Renal cortex interstitium (tissue), 11 donors: ENCODE data around the gene KIFBP. TPM values are rescaled to one million over a fixed set of nuclear protein-coding genes. Genes with fewer than 3 reads are reported as not detected.
A peak's percentile ranks its signal among the peaks of the same experiment; 100 is the strongest.
"Not testable (repeated sequence)": the region's sequence is repeated elsewhere in the genome, so short reads cannot be mapped to it uniquely, and the experiment has no call there.

Experiments used
- DNase-seq, 11 donors: peaks; one replicate each; pipeline ENCODE4 v3.0.0-alpha.2; 2013; ENCODE audit warnings: low read depth in 9 of 11, low spot score in 4 of 11; ENCODE audit errors: extremely low read depth in 1 of 11
- polyA plus RNA-seq, 3 donors: library from polyadenylated mRNA; unstranded; fragments of 120-200 nt; gene quantifications; one replicate each; pipeline ENCODE4 v1.2.1, GENCODE V29; 2013; ENCODE audit not compliant: insufficient read length in 3 of 3

KIFBP gene
- polyA plus RNA-seq, 3 donors: 32.7 to 36.5 (median 34.7) TPM

GRCh38 chr10:68982389-68982788, 6.2 kb upstream of the KIFBP start:
- no peak for DNase-seq

GRCh38 chr10:68987611-68988010, 992 bp upstream of the KIFBP start:
- no peak for DNase-seq

GRCh38 chr10:68989317-68989990, 851 bp downstream of the KIFBP start:
- peak in 3 of 11 donors; percentile 2 to 16 (median 7) for DNase-seq

DNA sequence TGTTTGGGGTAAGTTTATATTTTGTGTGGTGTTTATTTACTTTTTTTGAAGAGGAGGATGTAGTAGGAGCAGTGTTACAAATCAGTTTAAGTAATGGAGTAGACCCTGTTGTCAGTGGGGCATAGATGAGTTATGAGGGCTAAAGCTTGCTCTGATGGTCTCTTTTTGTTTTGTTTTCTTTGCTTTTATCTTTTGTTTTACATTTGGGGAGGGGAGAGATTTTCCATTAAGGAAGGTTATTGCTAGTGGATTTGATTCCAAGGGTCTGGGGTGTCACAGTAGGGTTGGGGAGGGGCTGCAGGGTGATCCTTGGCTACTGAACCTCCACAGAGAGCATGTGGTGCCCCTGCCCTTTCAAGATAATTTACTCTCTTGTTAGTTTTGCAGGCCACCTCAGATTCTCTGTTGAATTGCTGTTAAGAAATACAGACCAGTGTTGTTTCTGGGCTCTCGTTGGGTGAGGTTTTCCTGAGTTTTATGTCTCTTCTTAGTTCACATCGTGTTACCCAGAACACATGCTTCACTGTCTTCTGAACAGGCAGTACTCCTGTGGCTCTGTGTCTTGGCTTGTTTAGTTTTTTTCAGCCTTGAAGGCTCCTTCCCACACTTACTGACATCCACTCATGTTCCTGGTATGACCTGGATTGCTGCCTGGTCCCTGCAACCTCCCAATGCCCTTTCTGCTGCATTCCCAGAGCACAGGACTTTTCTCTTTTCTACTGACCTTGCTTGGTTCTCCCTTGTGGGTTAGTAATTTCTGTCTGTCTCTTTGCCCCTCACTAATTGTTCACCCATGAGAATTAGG, 4.2 kb downstream of the KIFBP start:
- DNase-seq: peak in 6 of 11 donors; percentile 9 to 37 (median 19)

DNA sequence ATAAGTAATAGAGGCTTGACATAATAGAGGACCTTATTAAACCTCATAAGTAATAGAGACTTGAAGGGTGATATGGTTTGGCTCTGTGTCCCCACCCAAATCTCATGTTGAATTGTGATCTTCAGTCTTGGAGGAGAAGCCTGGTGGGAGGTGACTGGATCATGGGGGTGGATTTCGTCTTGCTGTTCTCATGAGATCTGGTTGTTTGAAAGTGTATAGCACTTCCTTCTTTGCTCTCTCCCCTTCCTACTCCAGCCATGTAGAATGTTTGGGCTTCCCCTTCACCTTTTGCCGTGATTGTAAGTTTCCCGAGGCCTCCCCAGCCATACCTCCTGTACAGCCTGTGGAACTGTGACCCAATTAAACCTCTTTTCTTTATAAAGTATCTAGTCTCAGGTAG, 8.6 kb downstream of the KIFBP start:
- DNase-seq: no peak

GRCh38 chr10:69004821-69005220, 16.2 kb downstream of the KIFBP start:
- peak in 2 of 11 donors; percentile 7 to 12 for DNase-seq

DNA sequence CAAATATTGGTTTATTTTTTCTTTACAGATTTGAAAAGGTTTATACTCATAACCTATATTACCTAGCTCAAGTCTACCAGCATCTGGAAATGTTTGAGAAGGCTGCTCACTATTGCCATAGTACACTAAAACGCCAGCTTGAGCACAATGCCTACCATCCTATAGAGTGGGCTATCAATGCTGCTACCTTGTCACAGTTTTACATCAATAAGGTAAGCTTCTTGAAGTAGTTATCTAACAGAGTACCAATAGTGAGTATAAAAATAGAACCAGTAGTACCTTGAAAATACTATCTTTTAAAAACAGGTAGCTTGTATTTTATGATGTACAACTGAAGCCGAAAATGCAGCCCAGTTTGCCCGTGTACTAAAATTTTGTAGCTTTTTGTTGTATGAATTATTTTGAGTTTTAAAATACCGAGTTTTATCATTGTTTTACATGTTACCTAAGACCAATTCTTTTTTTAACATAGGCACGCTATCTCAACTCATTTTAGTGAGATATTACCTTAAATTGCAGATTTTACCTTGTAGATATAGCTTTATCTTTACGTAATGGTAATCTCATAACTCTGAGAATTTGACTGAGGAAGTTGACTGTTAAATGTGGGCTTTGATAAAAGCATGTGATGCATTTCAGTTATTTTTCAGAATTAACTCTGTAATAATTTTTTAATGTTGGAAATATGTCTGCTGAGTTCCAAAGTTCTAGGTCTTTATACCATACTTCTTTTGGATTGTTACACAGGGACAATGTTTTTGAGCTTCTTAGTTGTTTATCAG, 17.3 kb downstream of the KIFBP start:
- DNase-seq: no peak

DNA sequence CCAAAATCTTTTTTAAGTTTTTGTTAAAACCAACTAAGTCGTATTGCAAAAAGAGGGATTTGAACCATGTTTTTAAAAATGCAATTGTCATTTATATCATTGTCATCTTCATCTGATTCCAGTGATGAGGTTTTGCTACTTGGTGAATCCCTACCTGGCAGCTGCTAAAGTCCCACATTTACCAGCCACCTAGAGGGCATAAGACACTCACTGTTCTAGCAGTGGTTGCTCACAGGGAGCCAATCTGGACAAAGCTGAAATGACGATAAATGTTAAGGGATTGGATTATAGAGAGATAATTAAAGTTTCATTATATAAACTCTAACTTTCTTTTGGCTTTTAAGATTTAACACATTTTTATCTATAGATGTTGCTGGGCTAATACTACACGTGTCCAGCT, 18.7 kb downstream of the KIFBP start:
- DNase-seq: no peak

DNA sequence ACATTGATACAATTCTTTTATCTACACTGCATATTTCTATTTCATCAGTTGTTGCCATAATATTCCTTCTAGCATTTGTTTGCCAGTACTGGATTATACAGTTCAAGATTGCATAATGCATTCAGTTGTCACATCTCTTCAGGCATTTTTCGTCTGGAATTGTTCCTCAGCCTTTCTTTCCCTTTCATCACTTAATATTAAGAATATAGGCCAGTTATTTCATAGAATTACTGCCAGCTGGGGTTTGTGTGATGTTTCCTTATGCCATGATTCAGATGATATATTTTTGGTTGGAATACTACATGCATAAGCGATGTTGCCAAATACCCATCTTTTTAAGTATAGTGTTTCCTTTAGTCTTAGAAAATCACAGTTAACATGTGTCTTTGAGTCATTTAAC, 20.8 kb downstream of the KIFBP start:
- no peak for DNase-seq

DNA sequence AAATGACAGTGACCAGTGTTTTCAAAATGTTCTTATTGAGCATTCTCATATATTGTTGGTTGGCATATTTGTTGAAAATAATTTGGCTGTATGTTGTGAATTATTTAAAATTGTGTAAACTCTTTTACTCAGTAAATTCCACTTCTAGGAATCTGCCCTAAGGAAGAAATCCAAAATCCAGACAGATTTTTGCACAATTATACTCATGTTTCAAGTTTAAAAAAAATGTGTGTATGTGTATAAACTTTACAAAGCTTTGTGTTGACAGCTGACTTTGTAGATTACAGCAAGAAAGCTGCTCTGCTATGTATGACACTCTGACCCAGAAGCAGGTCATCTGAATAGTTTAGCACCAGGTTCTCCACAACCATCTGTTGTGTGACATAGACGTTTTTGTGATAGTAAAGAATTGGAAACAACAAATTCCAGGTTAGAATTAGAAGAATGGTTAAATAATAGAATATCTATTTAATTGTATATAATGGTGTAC, 21.6 kb downstream of the KIFBP start:
- no peak for DNase-seq

DNA sequence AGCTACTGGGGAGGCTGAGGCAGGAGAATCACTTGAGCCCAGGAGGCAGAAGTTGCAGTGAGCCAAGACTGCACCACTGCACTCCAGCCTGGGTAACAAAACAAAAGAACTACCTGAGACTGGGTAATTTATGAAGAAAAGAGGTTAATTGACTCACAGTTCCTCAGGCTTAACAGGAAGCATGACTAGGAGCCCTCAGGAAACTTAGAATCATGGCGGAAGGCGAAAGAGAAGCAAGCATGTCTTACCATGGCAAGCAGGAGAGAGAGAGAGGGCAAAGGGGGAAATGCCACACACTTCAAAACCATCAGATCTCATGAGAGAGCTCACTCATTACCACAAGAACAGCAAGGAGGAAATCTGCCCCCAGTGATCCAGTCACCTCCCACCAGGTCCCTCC, 24.2 kb downstream of the KIFBP start:
- not testable (repeated sequence) for DNase-seq

- no peak for DNase-seq
These were observed 25.6 kb downstream of the KIFBP start for GRCh38 chr10:69014171-69014570.

DNA sequence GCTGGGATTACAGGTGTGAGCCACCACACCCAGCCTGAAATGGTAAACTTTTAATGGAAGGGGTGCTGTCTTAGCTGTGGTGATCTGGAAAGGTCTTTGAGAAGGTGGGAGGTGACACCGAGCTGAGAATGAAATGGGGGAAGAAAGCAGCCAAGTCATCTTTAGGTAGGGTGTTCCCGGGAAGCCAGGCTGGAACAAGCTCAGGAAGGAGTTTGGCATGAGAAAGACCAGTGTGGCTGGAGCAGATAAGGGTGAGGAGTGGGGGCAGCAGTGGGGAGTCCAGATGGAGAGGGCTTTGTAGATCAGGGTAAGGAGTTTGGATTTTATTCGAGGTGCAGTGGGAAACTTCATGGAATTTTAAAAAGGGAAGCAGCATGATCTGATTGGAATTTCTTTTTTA, 30.0 kb downstream of the KIFBP start:
- DNase-seq: no peak

- no peak for DNase-seq
These were observed 34.0 kb downstream of the KIFBP start for GRCh38 chr10:69022611-69023010.

DNA sequence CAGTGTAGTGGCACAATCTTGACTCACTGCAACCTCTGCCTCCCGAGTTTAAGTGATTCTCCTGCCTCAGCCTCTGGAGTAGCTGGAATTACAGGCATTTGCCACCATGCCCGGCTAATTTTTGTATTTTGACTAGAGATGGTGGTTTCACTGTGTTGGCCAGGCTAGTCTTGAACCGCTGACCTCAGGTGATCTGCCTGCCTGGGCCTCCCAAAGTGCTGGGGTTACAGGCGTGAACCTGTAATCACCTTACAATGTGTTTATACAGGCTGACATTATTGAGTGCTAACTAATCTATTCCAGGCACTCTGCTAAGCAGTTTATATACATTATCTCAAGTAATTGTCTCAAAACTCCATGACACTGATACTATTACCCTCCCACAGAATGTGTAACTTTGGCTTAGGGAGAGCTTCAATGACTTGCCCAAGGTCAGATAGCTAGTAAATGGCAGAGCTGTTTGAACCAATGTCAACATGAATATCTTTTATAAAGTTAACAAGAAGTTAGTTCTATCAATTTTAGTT, 36.8 kb downstream of the KIFBP start:
- DNase-seq: no peak

DNA sequence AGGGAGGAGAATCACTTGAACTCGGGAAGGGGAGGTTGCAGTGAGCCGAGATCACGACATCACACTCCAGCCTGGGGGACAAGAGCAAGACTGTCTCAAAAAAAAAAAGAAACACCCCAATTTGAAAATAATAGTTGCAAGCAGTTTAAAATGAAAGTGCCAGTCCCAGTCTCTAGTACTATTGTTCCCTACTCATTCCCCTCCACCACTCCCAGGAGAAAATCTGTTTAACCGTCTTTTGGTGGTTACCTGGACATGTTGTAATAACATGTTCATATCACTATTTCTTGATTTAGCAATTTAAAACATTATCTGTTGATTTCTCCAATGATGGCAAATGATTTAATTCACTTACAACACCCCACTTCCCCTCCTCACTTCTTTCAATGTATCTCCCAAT, 44.7 kb downstream of the KIFBP start:
- no peak for DNase-seq

DNA sequence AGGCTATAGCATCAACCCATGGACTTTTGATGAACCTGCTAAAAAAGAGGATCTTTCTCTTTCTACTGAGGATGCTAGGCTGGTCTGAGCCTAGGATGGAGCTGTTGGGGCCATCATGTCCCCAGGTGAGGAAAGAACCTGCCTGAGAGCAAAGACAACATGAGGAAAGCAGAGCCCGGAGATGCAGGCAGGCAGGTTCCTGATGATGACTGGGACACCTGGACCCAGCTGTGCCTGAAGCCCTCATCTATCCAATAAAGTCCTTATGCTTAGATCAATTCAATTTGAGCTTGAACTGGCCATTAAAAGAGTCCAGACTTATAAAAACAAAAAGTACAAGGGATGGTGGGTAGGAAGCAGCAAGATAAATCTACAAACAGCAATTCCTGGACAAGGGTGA, 48.9 kb downstream of the KIFBP start:
- no peak for DNase-seq

GRCh38 chr10:69040904-69041303, 52.3 kb downstream of the KIFBP start:
- DNase-seq: not testable (repeated sequence)

- DNase-seq: no peak
These were observed 53.8 kb downstream of the KIFBP start for GRCh38 chr10:69042417-69042816.
